ENCODE data around the gene CAMTA1. TPM values are rescaled to one million over a fixed set of nuclear protein-coding genes. Genes with fewer than 3 reads are reported as not detected.

The CAMTA1 gene
- polyA plus RNA-seq, 1 donor (not counting 4 experiments of a cell fraction or from before 2014, with no cell fraction given) = 51.4 TPM

- peak overlapping the region; percentile 66 to 86 (median 82) for H3K4me3 ChIP-seq (ENCODE audit: control insufficient read depth in 2 of 3, extremely low read depth in 1 of 3, insufficient read depth in 2 of 3, low read depth in 1 of 3, low read length in 3 of 3)
- peaks cover 15% of the 10 kb centered on the region for H3K4me1 ChIP-seq (ENCODE audit: control insufficient read depth, extremely low read depth, insufficient read depth, low read length)
- peak overlapping the region; percentile 94 for H3K4me2 ChIP-seq (ENCODE audit: control insufficient read depth, extremely low read depth, insufficient read depth, low read depth, low read length)
- H3K27ac ChIP-seq (ENCODE audit: control insufficient read depth, insufficient read depth, low read length) = peak overlapping the region; percentile 90
- DNase-seq (ENCODE audit: low read depth, low spot score) (peak; percentile 100), FAIRE-seq (peak; percentile 83)
- peaks cover 0 to 4% of the 10 kb centered on the region in 2 experiments for H3K36me3 ChIP-seq (ENCODE audit: control insufficient read depth in 2 of 2, extremely low read depth in 1 of 2, insufficient read depth in 2 of 2, low read length in 2 of 2)
- no peaks in the 10 kb centered on the region for H3K9me3 ChIP-seq (ENCODE audit: control insufficient read depth, low read depth, low read length)
- H4K20me1 ChIP-seq (ENCODE audit: control insufficient read depth, extremely low read depth, insufficient read depth, low read length) = no peaks in the 10 kb centered on the region
- TF ChIP-seq CTCF (optimal IDR thresholded peaks at IDR 0.05 in 1 of 3, IDR thresholded peaks at IDR 0.05 in 1 of 3, conservative IDR thresholded peaks at IDR 0.05 in 1 of 3; ENCODE audit: extremely low read depth in 1 of 3, insufficient read depth in 2 of 3, low read length in 3 of 3) = no peak
- no peak for TF ChIP-seq EZH2 (IDR thresholded peaks at IDR 0.05; ENCODE audit: low read length)
- H3K9me1 ChIP-seq (ENCODE audit: control insufficient read depth, extremely low read depth, insufficient read depth, low read length) = no peaks in the 10 kb centered on the region
- peak overlapping the region; percentile 77 for H2AFZ ChIP-seq (ENCODE audit: control insufficient read depth, low read length)
- no peaks in the 10 kb centered on the region for H3K27me3 ChIP-seq (ENCODE audit: control insufficient read depth, extremely low read depth, insufficient read depth, low read length)
- dilution Hi-C loops (cut with MboI; ENCODE audit: extremely low pct_ligation_motif_present, low sequenced_read_pairs) = no loop called here
- peaks cover 38% of the 10 kb centered on the region for H3K79me2 ChIP-seq (ENCODE audit: control insufficient read depth, insufficient read depth, low read length)
- H3K9ac ChIP-seq (ENCODE audit: control insufficient read depth, extremely low read depth, insufficient read depth, low read length) = peak overlapping the region; percentile 84
Measured at GRCh38 chr1:6784560-6785317, 515 bp upstream of the CAMTA1 start.

- Histone ChIP-seq H4K20me1 (ENCODE audit: control insufficient read depth, extremely low read depth, insufficient read depth, low read length) (no peaks in the 10 kb centered on the region), H3K9me3 (ENCODE audit: control insufficient read depth, low read depth, low read length) (no peaks in the 10 kb centered on the region), H3K9me1 (ENCODE audit: control insufficient read depth, extremely low read depth, insufficient read depth, low read length) (no peaks in the 10 kb centered on the region), H3K4me1 (ENCODE audit: control insufficient read depth, extremely low read depth, insufficient read depth, low read length) (peaks cover 15% of the 10 kb centered on the region), H2AFZ (ENCODE audit: control insufficient read depth, low read length) (peak overlapping the region; percentile 35), H3K27ac (ENCODE audit: control insufficient read depth, insufficient read depth, low read length) (peak overlapping the region; percentile 51), H3K4me2 (ENCODE audit: control insufficient read depth, extremely low read depth, insufficient read depth, low read depth, low read length) (peak overlapping the region; percentile 97), H3K27me3 (ENCODE audit: control insufficient read depth, extremely low read depth, insufficient read depth, low read length) (no peaks in the 10 kb centered on the region), H3K9ac (ENCODE audit: control insufficient read depth, extremely low read depth, insufficient read depth, low read length) (peak overlapping the region; percentile 79), H3K4me3 (ENCODE audit: control insufficient read depth in 2 of 3, extremely low read depth in 1 of 3, insufficient read depth in 2 of 3, low read depth in 1 of 3, low read length in 3 of 3) (peak overlapping the region; percentile 76 to 87 (median 76)), H3K79me2 (ENCODE audit: control insufficient read depth, insufficient read depth, low read length) (peaks cover 48% of the 10 kb centered on the region), H3K36me3 (ENCODE audit: control insufficient read depth in 2 of 2, extremely low read depth in 1 of 2, insufficient read depth in 2 of 2, low read length in 2 of 2) (peaks cover 0 to 4% of the 10 kb centered on the region in 2 experiments)
- dilution Hi-C loops (cut with MboI; ENCODE audit: extremely low pct_ligation_motif_present, low sequenced_read_pairs) = no loop called here
- DNase-seq (ENCODE audit: low read depth, low spot score) (no peak), FAIRE-seq (no peak)
- TF ChIP-seq CTCF (optimal IDR thresholded peaks at IDR 0.05 in 1 of 3, IDR thresholded peaks at IDR 0.05 in 1 of 3, conservative IDR thresholded peaks at IDR 0.05 in 1 of 3; ENCODE audit: extremely low read depth in 1 of 3, insufficient read depth in 2 of 3, low read length in 3 of 3) = peak in 1 of 3 experiments; percentile 22
- no peak for TF ChIP-seq EZH2 (IDR thresholded peaks at IDR 0.05; ENCODE audit: low read length)
Measured at GRCh38 chr1:6785728-6786505, 663 bp downstream of the CAMTA1 start.

Measured in keratinocyte (primary cell).